Renal cortex interstitium (tissue), 11 donors: ENCODE data around the gene BCL7A. TPM values are rescaled to one million over a fixed set of nuclear protein-coding genes. Genes with fewer than 3 reads are reported as not detected.

ENCODE experiments used
- DNase-seq, 11 donors: peaks; one replicate each; pipeline ENCODE4 v3.0.0-alpha.2; 2013; ENCODE audit warnings: low read depth in 9 of 11, low spot score in 4 of 11; ENCODE audit errors: extremely low read depth in 1 of 11
- polyA plus RNA-seq, 3 donors: library from polyadenylated mRNA; unstranded; fragments of 120-200 nt; gene quantifications; one replicate each; pipeline ENCODE4 v1.2.1, GENCODE V29; 2013; ENCODE audit not compliant: insufficient read length in 3 of 3

BCL7A gene
- polyA plus RNA-seq, 3 donors = 37.5 to 41.7 (median 41.3) TPM

GRCh38 chr12:122081697-122082221 is 60.1 kb downstream of the BCL7A start:
- DNase-seq = peak in 2 of 11 donors; percentile 73 to 77

DNA sequence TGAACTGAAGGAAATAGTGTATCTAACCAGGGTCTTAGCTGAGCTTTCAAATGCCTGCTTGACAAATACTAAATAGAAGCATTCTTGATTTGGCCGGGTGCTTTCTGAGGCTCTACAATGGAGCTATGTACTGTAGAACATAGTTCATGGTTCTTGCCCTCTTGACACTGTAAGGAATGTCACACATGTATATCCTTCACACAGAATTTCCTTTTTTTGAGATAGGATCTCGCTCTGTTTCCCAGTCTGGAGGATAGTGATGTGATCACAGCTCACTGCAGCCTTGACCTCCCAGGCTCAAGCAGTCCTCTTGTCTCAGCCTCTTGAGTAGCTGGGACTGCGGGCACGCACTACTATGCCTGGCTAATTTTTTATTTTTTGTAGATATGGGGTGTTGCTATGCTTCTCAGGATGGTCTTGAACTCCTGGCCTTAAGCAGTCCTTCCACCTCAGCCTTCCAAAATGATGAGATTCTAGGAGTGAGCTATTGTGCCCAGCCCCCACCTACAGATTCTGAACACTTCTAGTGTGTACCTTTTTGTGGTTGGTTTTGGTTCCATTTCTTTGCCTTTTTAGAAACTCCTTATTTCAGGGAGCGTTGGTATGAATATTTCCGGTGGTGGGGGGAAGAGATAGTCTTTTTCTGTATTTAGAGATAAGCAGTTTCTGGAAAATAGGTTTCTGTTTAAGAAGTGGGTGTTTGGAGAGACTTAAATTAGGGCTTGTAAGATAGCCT is 61.1 kb downstream of the BCL7A start:
- no peak for DNase-seq

DNA sequence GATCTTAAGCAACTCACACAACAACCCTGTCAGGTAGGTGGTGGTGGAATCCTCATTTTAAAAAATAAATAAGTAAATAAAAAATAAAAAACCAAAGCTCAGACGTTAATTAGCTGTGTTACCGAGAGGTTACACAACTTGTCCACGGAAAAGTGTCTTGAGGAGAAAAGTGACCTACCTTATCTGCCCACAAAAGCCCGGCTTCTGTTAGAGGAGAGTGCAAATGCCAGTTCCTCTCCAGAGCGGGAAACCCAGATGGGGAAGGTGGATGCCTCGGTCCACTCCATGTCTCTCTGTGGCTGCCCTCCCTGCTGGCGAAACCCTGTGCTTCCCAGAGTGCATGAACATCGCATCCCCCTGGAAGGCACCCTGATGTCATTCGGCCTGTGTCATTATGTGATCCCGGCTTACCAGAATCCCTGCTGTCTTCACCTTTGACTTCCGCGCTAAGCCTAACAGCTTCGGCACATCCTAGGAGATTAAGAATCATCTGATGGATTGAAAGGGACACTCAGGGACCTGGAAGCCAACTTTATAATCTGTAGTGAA is 63.2 kb downstream of the BCL7A start:
- no peak for DNase-seq

GRCh38 chr12:122085591-122085990 is 63.9 kb downstream of the BCL7A start:
- no peak for DNase-seq

GRCh38 chr12:122086116-122086515 is 64.4 kb downstream of the BCL7A start:
- no peak for DNase-seq

GRCh38 chr12:122086641-122087285 is 65.1 kb downstream of the BCL7A start:
- no peak for DNase-seq

DNA sequence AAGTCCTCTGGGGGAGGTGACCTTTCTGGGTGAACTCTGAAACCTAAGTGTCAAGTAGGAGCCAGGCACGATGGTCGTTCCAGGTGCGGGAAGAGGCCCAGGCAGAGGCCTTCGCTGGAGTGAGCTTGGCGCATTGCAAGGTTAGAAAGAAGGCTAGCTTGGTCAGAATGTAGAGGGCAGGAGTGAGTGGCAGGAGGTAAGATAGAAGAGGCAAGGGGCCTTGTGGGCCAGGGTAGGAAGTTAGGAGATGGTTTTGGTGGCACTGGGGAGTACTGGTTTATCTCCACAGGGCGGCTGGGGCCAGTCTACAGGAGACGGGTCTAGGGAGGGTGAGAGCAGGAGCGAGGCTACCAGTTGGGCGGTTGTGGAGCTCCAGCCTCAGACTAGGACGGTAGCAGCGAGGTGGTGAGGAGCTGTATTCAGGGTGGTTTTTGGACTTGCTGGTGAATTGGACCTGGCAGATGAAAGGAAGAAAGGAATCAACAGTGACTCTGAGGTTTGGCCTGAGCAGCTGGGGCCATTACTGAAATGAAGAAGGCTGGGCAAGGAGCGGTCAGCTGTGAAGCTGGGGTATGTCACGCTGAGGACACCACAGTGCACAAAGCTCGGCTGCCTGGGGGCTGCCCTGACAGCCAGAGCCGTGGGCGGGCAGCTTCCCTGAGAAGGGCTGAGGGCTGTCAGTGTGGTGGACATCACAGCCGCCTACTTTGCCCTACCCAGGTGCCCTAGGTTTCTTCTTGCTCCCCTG is 65.9 kb downstream of the BCL7A start:
- no peak for DNase-seq

DNA sequence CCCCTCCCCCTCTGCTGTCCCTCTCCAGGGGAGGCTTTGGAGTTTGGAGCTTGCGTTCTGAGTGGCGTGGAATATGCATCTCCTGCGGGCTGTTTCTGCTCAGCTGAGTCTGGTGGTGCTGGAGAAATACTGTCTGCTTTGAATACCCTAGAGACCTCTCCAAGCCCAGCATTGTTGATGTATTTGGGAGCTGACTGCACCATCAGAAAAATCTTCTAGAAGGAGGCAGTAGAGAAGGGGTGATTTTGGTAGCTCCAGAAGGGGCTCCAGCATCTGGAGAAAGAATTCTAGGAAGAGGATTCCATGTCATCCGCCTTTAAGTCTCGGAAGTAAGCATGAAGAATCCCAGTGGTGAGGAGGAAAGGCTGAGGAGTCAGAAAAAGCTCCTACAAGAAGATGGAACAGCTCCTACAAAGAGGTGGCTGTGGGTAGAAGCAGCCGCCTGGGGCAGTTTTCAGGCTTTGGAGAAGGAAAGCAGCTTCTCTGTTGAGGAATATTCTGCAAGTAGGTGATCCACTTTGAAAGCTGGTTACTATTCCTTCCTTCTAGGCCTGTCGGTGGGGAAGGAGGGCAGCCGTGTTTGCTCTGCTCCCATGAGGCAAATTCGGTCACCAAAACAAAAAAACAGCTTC is 66.6 kb downstream of the BCL7A start:
- DNase-seq = no peak

- no peak for DNase-seq
Measured at GRCh38 chr12:122089077-122089476, 67.4 kb downstream of the BCL7A start.

- no peak for DNase-seq
Measured at GRCh38 chr12:122090759-122091515, 69.3 kb downstream of the BCL7A start.

DNA sequence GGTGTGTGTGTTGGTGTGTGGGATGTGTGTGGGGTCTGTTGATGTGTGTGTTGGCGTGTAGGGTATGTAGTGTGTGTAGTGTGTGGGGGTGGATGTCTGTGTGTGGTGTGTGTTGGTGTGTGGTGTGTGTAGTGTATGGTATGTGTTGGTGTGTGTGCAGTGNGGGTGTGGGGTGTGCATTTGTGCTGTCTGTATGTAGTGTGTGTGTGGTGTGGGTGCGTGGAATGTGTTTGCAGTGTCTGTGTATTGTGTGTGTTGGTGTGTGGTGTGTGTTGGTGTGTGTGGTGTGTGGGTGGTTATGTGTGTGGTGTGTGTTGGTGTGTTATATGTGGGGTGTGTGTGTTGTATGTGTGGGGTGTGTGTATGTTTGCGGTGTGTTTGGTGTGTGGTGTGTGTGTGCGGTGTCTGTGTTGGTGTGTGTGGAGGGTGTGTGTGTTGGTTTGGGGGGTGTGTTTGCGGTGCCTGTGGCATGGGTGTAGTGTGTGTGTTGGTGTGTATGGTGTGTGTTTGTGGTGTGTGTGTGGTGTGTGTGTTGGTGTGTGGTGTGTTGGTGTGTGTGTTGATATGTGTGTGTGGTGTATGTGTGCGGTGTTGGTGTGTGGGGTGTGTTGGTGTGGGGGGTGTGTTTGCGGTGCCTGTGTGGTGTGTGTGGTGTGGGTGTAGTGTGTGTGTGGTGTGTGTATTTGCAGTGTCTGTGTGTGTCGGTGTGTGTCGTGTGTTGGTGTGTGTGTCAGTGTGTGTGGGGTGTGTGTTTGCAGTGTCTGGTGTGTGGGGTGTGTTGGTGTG is 71.6 kb downstream of the BCL7A start:
- no peak for DNase-seq

GRCh38 chr12:122094137-122094734 is 72.6 kb downstream of the BCL7A start:
- DNase-seq = no peak

- no peak for DNase-seq
Measured at GRCh38 chr12:122094735-122095631, 73.3 kb downstream of the BCL7A start.

DNA sequence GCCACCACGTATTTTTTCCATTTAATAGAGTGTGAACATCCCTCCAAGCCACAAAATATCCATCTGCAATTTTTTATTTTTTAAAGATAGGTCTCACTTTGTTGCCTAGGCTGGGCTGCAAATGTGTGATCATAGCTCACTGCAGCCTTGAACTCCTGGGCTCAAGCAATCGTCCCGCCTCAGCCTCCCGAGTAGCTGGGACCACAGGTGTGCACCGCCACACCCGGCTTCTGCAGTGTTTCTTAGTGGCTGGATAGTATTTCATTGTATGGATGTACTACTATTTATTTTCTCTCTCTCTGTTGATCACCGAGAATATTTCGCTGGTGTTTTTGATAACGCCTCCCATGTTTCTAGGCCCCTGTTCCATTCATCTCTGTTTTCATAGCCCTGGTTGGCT is 74.3 kb downstream of the BCL7A start:
- no peak for DNase-seq

DNA sequence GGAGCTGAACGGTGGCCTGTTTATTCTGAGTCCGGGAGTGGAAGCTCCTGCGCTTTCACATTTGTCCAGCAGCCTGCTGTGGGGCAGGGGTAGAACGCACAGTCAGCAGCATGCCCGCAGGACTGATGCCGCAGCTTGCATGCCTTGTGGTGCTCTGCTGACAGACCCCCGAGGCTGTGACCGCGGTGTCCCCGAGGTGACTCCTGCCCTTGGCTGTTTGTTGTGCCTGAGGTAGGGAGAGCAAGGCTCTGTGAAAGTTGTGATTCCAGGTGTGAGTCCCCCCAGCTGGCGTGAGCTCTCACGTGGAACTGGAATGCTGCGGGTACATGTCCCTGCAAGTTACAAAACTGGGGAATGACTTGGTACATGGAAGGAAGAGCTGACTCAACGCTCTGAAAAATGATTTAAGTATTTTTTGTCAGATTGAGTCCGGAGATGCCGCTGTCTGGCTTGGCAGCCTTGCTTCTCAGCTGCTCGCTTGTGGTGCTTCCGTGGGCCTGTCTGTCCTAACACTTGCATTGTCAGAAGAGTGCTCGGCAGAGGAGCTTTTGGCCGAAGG is 75.0 kb downstream of the BCL7A start:
- DNase-seq = no peak

GRCh38 chr12:122097584-122097926 is 75.9 kb downstream of the BCL7A start:
- DNase-seq = no peak
